Transverse colon (tissue), 3 donors: Measurements from ENCODE around the gene HDAC1.

Experiments
- EP300 ChIP-seq: sonication (generic); formaldehyde crosslinking; IDR thresholded peaks from one replicate; pipeline ENCODE4 v1.6.1; 2017; ENCODE audit warnings: antibody characterized with exemption, low read depth
- TF ChIP-seq, protein P1 (sequence below), 5 experiments: fragments of 200-600 bp in 3 of 5; fragments of 450-650 bp in 2 of 5; sonication (generic) in 3 of 5; IDR thresholded peaks; 1 replicate in 2 of 5; 2 replicates in 3 of 5; pipeline ENCODE4 v1.5.1; 2016 to 2017; ENCODE audit warnings: antibody characterized with exemption in 5 of 5, inconsistent platforms in 3 of 5, mild to moderate bottlenecking in 2 of 5, moderate library complexity in 1 of 5

DNA sequence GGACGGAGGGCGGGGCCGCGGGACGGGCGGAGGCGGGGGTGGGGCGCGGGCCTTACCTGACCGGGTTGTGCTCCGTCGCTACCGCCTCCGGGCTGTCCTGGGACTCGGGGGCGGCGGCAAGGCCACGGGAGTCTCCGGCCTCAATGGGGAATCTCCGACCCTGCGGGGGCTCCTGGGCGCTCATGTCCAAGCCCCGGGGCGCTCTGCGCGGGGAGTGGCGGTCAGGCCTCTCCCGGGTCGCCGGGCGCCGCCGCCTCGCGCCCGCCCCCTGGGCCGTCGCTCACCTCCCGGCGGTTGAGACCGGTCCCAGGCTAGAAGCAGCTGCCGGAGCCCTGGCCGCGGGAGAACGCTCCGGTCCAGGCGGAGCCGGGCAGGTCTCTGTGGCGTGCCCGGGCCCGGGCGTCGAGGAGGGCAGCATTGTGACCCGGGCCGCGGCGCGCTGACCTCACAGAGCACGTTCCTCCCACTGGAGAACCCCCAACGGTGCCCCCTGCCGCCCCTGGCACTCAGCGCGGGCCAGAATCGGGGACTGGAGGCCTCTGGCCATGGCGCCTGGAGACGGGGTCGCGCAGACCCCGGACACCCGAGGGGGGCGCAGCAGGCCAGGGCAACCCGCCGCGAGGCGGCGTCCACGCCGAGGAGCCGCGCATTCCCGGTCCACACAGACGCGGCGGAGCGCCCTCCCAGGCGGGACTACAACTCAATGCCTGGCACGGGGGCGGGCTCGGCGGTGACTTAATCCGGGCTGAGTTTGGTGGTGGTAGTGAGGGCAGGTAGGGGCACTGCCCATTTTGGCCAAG, 70.0 kb downstream of the HDAC1 start:
- no peak for TF ChIP-seq EP300
- TF ChIP-seq, protein P1, sequence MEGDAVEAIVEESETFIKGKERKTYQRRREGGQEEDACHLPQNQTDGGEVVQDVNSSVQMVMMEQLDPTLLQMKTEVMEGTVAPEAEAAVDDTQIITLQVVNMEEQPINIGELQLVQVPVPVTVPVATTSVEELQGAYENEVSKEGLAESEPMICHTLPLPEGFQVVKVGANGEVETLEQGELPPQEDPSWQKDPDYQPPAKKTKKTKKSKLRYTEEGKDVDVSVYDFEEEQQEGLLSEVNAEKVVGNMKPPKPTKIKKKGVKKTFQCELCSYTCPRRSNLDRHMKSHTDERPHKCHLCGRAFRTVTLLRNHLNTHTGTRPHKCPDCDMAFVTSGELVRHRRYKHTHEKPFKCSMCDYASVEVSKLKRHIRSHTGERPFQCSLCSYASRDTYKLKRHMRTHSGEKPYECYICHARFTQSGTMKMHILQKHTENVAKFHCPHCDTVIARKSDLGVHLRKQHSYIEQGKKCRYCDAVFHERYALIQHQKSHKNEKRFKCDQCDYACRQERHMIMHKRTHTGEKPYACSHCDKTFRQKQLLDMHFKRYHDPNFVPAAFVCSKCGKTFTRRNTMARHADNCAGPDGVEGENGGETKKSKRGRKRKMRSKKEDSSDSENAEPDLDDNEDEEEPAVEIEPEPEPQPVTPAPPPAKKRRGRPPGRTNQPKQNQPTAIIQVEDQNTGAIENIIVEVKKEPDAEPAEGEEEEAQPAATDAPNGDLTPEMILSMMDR (IDR thresholded peaks at IDR 0.05): peak in 3 of 5 experiments; percentile 28 to 38 (median 31)
